Suppressor macrophage (primary cell): ENCODE results near the gene GTF2F2.

Source experiments
- DNase-seq, 4 experiments: peaks; one replicate each; pipeline ENCODE4 v3.0.0-alpha.2; 2020 to 2022

Gene GTF2F2

GRCh38 chr13:45122941-45123340, 2.6 kb downstream of the GTF2F2 start:
- DNase-seq = no peak

GRCh38 chr13:45132369-45133064, 12.2 kb downstream of the GTF2F2 start:
- DNase-seq = peak; percentile 20 to 71 (median 54)

GRCh38 chr13:45133396-45134118, 13.2 kb downstream of the GTF2F2 start:
- DNase-seq = no peak

- no peak for DNase-seq
Measured at GRCh38 chr13:45136741-45137504, 16.6 kb downstream of the GTF2F2 start.

GRCh38 chr13:45137526-45137925, 17.2 kb downstream of the GTF2F2 start:
- peak; percentile 65 to 83 (median 77) for DNase-seq

- DNase-seq = no peak
Measured at GRCh38 chr13:45138282-45138681, 18.0 kb downstream of the GTF2F2 start.

- DNase-seq = no peak
Measured at GRCh38 chr13:45141369-45141768, 21.1 kb downstream of the GTF2F2 start.

GRCh38 chr13:45142440-45143345, 22.4 kb downstream of the GTF2F2 start:
- DNase-seq = no peak

GRCh38 chr13:45143346-45143751, 23.0 kb downstream of the GTF2F2 start:
- no peak for DNase-seq

GRCh38 chr13:45149964-45150363, 29.7 kb downstream of the GTF2F2 start:
- no peak for DNase-seq

GRCh38 chr13:45156565-45157361, 36.5 kb downstream of the GTF2F2 start:
- DNase-seq = no peak

- DNase-seq = peak in 2 of 4 experiments; percentile 5 to 13
Measured at GRCh38 chr13:45162194-45162593, 41.9 kb downstream of the GTF2F2 start.

- DNase-seq = peak in 2 of 4 experiments; percentile 14 to 34
Measured at GRCh38 chr13:45162821-45163220, 42.5 kb downstream of the GTF2F2 start.

- no peak for DNase-seq
Measured at GRCh38 chr13:45166858-45167257, 46.5 kb downstream of the GTF2F2 start.

GRCh38 chr13:45167611-45168554, 47.6 kb downstream of the GTF2F2 start:
- DNase-seq = no peak

- no peak for DNase-seq
Measured at GRCh38 chr13:45168555-45168930, 48.2 kb downstream of the GTF2F2 start.

- DNase-seq = no peak
Measured at GRCh38 chr13:45174478-45174877, 54.2 kb downstream of the GTF2F2 start.

GRCh38 chr13:45178349-45179162, 58.2 kb downstream of the GTF2F2 start:
- DNase-seq = peak in 1 of 4 experiments; percentile 3

- no peak for DNase-seq
Measured at GRCh38 chr13:45179428-45179827, 59.1 kb downstream of the GTF2F2 start.
